Colonic mucosa (tissue), 4 donors: ENCODE measurements around the gene CERS1. TPM values are rescaled to one million over a fixed set of nuclear protein-coding genes. Genes with fewer than 3 reads are reported as not detected.

Source experiments
- DNase-seq: peaks from one replicate; pipeline ENCODE4 v3.0.0-alpha.2; 2020
- H3K27ac ChIP-seq: fragments of 200-600 bp; one replicate; pipeline ENCODE4 v1.8.0; 2021
- H3K27me3 ChIP-seq: fragments of 200-600 bp; one replicate; pipeline ENCODE4 v1.8.0; 2021
- H3K36me3 ChIP-seq: fragments of 200-600 bp; one replicate; pipeline ENCODE4 v1.8.0; 2021
- H3K4me1 ChIP-seq: fragments of 200-600 bp; one replicate; pipeline ENCODE4 v1.8.0; 2021; ENCODE audit warnings: mild to moderate bottlenecking
- H3K4me3 ChIP-seq: fragments of 200-600 bp; one replicate; pipeline ENCODE4 v1.8.0; 2021
- H3K9ac ChIP-seq, 2 donors: one replicate each; pipeline ENCODE4 v1.7.0; 2013; ENCODE audit warnings: control low read depth in 2 of 2, low read depth in 2 of 2, low read length in 2 of 2
- H3K9me3 ChIP-seq: fragments of 200-600 bp; one replicate; pipeline ENCODE4 v1.8.0; 2021
- CTCF ChIP-seq: fragments of 200-600 bp; IDR thresholded peaks from one replicate; pipeline ENCODE4 v1.8.0; 2022; ENCODE audit warnings: antibody characterized with exemption, mild to moderate bottlenecking
- intact Hi-C: fragments of 100-400 bp; cut with DNase I; formaldehyde crosslinking; loops from one replicate; pipeline ENCODE4 v1.14.1; 2022
- total RNA-seq, 2 donors: library from RNA; stranded (reverse); fragmentation: NEBNext Ultra II Directional in 1 of 2; extraction: Animal tissue kit (Norgen Biotek cat#: 25700) in 1 of 2; gene quantifications; one replicate each; pipeline ENCODE4 v1.2.1, GENCODE V29; 2021
- donor health status: healthy.
- donor health status: DM: no; HTN: no; CAD: no.
- donor health status: DM: no; HTN: no; CAD: no.

CERS1 gene
- total RNA-seq, 2 donors from 2014 or later = 0.15 to 0.58 TPM

DNA sequence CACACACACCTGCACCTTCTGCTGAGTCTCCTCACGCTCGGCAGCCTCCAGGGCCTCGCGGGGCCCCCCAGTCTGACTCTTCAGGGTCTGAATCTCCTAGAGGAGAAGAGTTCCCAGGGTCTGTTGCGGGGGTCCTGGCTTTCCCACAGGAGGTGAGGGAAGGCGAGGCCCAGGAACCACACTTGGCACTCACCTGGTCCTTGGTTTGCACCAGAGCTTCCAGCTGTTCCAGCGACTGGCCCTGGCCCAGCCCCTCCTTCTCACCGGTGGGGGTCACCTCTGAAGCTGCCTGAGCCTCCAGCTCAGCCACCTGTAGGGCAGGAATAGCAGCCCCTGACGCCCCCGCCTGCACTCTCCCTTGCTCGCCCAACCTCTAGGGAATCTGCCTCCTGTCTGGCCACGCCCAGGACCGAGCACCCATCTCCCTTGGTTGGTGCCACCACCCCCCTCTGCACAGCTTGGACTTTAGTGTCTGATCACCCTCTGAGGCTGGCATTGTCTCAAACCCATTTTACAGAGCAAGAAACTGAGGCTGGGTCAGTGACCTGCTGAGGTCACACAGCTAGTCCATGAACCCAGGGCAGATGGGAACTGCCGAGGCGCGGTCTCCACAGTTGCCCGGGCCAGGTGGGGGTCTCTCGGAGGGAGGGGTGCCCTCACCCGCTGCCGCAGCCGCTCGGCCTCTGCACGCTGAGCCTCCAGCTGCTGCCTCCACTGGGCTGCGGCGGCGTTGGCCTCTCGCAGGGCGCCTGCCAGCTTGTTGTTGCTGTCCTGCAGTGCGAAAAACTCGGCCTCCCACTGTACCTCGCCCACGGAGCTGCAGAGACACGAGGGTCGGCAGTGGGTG lies 35.6 kb upstream of the CERS1 start:
- TF ChIP-seq CTCF = no peak
- no peak overlapping the region for H3K9ac ChIP-seq
- H3K4me3 ChIP-seq = no peak overlapping the region
- no peak for DNase-seq
- H3K4me1 ChIP-seq = no peaks in the 10 kb centered on the region
- H3K9me3 ChIP-seq = no peaks in the 10 kb centered on the region
- H3K36me3 ChIP-seq = no peaks in the 10 kb centered on the region
- intact Hi-C loops = no loop called here
- no peak overlapping the region for H3K27ac ChIP-seq
- H3K27me3 ChIP-seq = no peaks in the 10 kb centered on the region

DNA sequence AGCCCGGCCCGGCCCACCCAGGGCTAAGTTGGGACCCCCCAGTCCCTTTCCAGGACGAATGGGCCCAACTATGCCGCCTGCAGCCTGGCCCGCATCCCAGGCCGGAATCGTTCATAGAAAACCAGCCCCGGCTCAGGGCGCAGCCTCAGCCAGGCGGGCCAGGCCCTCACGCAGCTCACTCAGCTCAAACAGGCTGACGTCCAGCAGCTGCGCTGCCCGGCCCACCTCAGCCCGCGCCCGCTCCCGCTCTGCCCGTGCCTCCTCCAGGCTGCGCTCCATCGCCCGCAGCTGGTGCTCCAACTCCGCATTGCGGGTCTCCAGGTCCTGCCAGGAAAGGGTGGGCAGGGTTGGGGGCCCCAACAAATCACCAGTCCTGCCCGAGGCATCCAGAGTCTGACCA lies 33.4 kb upstream of the CERS1 start:
- Histone ChIP-seq H3K4me1 (no peaks in the 10 kb centered on the region), H3K9ac (no peak overlapping the region), H3K36me3 (no peaks in the 10 kb centered on the region), H3K9me3 (no peaks in the 10 kb centered on the region), H3K4me3 (no peak overlapping the region), H3K27ac (no peak overlapping the region), H3K27me3 (no peaks in the 10 kb centered on the region)
- no peak for TF ChIP-seq CTCF
- DNase-seq = no peak
- intact Hi-C loops = no loop called here

DNA sequence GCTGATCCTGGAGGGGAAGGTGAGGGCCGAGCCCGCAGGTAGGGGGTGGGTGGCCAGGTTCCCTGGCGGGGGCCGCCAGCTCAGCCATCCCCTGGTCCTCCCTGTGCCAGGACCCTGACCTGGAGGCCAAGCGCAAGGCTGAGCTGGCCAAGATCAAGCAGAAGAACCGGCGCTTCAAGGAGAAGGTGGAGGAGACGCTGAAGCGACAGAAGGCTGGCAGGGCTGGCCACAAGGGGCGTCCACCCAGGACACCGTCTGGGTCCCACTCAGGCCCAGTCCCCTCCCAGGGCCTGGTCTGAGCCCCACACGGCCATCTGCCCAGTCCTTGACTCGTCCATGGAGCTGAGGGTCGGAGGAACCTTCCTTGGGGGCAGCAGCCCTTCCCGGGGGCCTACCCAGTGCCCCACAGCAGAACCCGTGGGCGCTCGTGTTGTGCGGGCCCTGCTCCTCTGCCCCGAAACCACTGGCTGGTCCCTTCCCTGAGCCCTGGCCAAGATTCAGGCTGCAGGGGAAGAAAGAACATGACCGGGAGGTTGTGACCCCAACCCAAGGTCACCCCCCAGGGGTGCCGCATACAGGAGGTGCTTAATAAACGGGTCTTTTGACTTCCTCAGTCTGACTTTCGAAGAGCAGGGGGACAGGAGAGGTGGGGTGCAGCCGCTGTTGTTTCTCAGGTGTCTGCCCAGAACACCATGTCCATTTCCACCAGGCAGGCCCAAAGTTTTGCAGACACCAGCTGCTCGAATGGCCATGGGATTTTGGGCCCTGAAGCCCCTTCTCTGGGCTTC lies 32.3 kb upstream of the CERS1 start:
- intact Hi-C loops = no loop called here
- Histone ChIP-seq H3K9me3 (no peaks in the 10 kb centered on the region), H3K4me1 (no peaks in the 10 kb centered on the region), H3K27me3 (no peaks in the 10 kb centered on the region), H3K4me3 (no peak overlapping the region), H3K36me3 (no peaks in the 10 kb centered on the region), H3K27ac (no peak overlapping the region), H3K9ac (no peak overlapping the region)
- TF ChIP-seq CTCF = no peak
- DNase-seq = no peak

GRCh38 chr19:18924684-18925213 lies 28.8 kb upstream of the CERS1 start:
- Histone ChIP-seq H3K4me1 (peaks cover 5% of the 10 kb centered on the region), H3K27ac (no peak overlapping the region), H3K36me3 (no peaks in the 10 kb centered on the region), H3K4me3 (no peak overlapping the region), H3K9me3 (no peaks in the 10 kb centered on the region), H3K27me3 (no peaks in the 10 kb centered on the region), H3K9ac (no peak overlapping the region)
- DNase-seq = no peak
- TF ChIP-seq CTCF = no peak
- intact Hi-C loops = no loop called here

DNA sequence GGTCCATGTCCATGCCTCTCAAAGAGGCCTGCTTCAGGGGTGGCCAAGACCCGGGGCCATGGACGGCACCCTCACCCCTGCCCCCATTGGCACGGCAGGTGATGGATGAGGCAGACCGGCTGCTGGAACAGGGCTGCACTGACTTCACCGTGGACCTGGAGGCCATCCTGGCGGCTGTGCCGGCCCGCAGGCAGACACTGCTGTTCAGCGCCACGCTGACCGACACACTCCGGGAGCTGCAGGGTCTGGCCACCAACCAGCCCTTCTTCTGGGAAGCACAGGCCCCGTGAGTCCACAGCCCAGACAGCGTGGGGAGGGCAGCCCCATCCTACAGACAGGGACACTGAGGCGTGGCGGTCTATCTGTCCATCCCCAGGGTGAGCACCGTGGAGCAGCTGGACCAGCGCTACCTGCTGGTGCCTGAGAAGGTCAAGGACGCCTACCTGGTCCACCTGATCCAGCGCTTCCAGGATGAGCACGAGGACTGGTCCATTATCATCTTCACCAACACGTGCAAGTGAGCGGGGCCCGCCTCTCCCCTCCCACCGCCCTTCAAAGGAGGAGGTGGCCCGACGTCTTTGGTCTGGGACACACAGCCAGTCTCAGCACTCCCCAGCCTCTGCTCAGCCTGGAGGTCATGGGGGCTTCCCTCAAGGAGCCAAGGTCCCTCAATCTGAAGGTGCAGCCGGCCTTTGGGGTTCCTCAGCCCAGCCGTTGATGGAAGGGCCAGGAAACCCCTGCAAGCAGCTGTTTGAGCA lies 26.4 kb upstream of the CERS1 start:
- intact Hi-C loops = no loop called here
- DNase-seq = no peak
- no peak overlapping the region for H3K27ac ChIP-seq
- no peaks in the 10 kb centered on the region for H3K9me3 ChIP-seq
- no peak for TF ChIP-seq CTCF
- no peak overlapping the region for H3K4me3 ChIP-seq
- no peak overlapping the region for H3K9ac ChIP-seq
- no peaks in the 10 kb centered on the region for H3K36me3 ChIP-seq
- no peaks in the 10 kb centered on the region for H3K27me3 ChIP-seq
- peaks cover 14% of the 10 kb centered on the region for H3K4me1 ChIP-seq
